GOT3 (cell line): ENCODE measurements around the gene NEUROD4.

Source experiments
- DNase-seq: peaks from one replicate; lab custom pipeline; 2025; ENCODE audit warnings: mixed read lengths; lab: John Stamatoyannopoulos, UW

The NEUROD4 gene

GRCh38 chr12:55058776-55059175, 39.0 kb downstream of the NEUROD4 start:
- no peak for DNase-seq

- DNase-seq, result no peak
These were observed 40.7 kb downstream of the NEUROD4 start for GRCh38 chr12:55060470-55060869.

GRCh38 chr12:55061024-55061423, 41.2 kb downstream of the NEUROD4 start:
- DNase-seq, result no peak

GRCh38 chr12:55063291-55063690, 43.5 kb downstream of the NEUROD4 start:
- no peak for DNase-seq

GRCh38 chr12:55065535-55065934, 45.8 kb downstream of the NEUROD4 start:
- DNase-seq, result no peak

- DNase-seq, result no peak
These were observed 47.9 kb downstream of the NEUROD4 start for GRCh38 chr12:55067701-55068100.

GRCh38 chr12:55068416-55069010, 48.7 kb downstream of the NEUROD4 start:
- DNase-seq, result no peak

- no peak for DNase-seq
These were observed 52.3 kb downstream of the NEUROD4 start for GRCh38 chr12:55072083-55072482.

- no peak for DNase-seq
These were observed 53.6 kb downstream of the NEUROD4 start for GRCh38 chr12:55073043-55074022.

GRCh38 chr12:55074806-55075205, 55.0 kb downstream of the NEUROD4 start:
- no peak for DNase-seq
